ENCODE results near the gene PGAM2.

The PGAM2 gene

DNA sequence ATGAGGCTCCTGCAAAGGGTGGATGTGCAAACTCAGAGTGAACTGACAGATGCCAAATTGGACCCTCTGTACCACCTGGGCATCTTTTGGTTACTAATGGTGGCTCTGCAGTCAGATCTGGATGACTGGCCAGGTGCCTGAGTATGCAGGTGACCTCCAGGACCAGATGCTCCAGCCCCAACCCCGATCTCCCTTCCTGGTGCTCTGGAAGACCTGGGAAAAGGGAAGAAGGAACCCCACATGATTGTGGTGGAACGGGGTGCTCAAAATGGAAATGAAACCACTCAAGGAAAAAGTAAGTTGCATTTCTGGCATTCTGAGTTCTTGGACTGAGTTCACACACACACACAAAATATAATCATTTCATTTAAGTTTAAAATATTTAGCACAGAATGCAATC, 29.0 kb upstream of the PGAM2 start:
- no peak for ATAC-seq
- TF ChIP-seq CSDC2 (CRISPR knock-in tag; IDR thresholded peaks at IDR 0.05) (no peak), ZNF8 (CRISPR knock-in tag; IDR thresholded peaks at IDR 0.05) (no peak), TOX (CRISPR knock-in tag; IDR thresholded peaks at IDR 0.05; ENCODE audit: borderline replicate concordance) (no peak), GLIS3 (CRISPR knock-in tag; IDR thresholded peaks at IDR 0.05) (no peak), ARNTL (CRISPR knock-in tag; IDR thresholded peaks at IDR 0.05; ENCODE audit: borderline replicate concordance, low read depth) (no peak), ESRRG (CRISPR knock-in tag; IDR thresholded peaks at IDR 0.05) (no peak)
- TF ChIP-seq, protein P1, sequence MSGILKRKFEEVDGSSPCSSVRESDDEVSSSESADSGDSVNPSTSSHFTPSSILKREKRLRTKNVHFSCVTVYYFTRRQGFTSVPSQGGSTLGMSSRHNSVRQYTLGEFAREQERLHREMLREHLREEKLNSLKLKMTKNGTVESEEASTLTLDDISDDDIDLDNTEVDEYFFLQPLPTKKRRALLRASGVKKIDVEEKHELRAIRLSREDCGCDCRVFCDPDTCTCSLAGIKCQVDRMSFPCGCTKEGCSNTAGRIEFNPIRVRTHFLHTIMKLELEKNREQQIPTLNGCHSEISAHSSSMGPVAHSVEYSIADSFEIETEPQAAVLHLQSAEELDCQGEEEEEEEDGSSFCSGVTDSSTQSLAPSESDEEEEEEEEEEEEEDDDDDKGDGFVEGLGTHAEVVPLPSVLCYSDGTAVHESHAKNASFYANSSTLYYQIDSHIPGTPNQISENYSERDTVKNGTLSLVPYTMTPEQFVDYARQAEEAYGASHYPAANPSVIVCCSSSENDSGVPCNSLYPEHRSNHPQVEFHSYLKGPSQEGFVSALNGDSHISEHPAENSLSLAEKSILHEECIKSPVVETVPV (CRISPR knock-in tag; IDR thresholded peaks at IDR 0.05): no peak

DNA sequence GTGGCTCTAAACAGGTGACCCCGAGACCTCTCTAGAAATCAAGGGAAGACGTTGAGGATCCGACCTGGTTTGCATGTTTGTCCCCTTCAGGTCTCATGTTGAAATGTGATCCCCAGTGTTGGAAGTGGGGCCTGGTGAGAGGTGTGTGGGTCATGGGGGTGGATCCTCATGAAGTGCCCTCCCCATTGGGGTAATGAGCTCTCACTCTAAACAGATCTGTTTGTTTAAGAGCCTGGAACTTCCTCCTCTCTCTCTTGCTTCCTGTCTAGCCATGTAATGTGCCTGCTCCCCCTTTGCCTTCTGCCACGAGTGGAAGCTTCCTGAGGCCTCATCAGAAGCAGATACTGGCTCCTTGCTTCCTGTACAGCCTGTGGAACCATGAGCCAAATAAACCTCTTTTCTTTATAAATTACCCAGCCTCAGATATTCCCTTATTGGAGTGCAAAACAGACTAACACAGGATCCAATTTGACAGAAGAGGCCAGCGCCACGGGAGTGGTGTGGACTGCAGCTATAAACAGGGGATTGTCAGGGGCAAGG, 27.8 kb upstream of the PGAM2 start:
- ATAC-seq: no peak
- TF ChIP-seq OSR1 (CRISPR knock-in tag; IDR thresholded peaks at IDR 0.05) (no peak), GLIS3 (CRISPR knock-in tag; IDR thresholded peaks at IDR 0.05) (no peak), ISL1 (CRISPR knock-in tag; IDR thresholded peaks at IDR 0.05) (no peak), ARNTL (CRISPR knock-in tag; IDR thresholded peaks at IDR 0.05; ENCODE audit: borderline replicate concordance, low read depth) (no peak), PPARA (CRISPR knock-in tag; IDR thresholded peaks at IDR 0.05; ENCODE audit: borderline replicate concordance) (no peak)
- TF ChIP-seq, protein P2, sequence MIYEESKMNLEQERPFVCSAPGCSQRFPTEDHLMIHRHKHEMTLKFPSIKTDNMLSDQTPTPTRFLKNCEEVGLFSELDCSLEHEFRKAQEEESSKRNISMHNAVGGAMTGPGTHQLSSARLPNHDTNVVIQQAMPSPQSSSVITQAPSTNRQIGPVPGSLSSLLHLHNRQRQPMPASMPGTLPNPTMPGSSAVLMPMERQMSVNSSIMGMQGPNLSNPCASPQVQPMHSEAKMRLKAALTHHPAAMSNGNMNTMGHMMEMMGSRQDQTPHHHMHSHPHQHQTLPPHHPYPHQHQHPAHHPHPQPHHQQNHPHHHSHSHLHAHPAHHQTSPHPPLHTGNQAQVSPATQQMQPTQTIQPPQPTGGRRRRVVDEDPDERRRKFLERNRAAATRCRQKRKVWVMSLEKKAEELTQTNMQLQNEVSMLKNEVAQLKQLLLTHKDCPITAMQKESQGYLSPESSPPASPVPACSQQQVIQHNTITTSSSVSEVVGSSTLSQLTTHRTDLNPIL (CRISPR knock-in tag; IDR thresholded peaks at IDR 0.05; ENCODE audit: low read depth): no peak
- TF ChIP-seq, protein P3, sequence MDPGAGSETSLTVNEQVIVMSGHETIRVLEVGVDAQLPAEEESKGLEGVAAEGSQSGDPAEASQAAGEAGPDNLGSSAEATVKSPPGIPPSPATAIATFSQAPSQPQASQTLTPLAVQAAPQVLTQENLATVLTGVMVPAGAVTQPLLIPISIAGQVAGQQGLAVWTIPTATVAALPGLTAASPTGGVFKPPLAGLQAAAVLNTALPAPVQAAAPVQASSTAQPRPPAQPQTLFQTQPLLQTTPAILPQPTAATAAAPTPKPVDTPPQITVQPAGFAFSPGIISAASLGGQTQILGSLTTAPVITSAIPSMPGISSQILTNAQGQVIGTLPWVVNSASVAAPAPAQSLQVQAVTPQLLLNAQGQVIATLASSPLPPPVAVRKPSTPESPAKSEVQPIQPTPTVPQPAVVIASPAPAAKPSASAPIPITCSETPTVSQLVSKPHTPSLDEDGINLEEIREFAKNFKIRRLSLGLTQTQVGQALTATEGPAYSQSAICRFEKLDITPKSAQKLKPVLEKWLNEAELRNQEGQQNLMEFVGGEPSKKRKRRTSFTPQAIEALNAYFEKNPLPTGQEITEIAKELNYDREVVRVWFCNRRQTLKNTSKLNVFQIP (CRISPR knock-in tag; IDR thresholded peaks at IDR 0.05; ENCODE audit: borderline replicate concordance, low read depth): no peak

DNA sequence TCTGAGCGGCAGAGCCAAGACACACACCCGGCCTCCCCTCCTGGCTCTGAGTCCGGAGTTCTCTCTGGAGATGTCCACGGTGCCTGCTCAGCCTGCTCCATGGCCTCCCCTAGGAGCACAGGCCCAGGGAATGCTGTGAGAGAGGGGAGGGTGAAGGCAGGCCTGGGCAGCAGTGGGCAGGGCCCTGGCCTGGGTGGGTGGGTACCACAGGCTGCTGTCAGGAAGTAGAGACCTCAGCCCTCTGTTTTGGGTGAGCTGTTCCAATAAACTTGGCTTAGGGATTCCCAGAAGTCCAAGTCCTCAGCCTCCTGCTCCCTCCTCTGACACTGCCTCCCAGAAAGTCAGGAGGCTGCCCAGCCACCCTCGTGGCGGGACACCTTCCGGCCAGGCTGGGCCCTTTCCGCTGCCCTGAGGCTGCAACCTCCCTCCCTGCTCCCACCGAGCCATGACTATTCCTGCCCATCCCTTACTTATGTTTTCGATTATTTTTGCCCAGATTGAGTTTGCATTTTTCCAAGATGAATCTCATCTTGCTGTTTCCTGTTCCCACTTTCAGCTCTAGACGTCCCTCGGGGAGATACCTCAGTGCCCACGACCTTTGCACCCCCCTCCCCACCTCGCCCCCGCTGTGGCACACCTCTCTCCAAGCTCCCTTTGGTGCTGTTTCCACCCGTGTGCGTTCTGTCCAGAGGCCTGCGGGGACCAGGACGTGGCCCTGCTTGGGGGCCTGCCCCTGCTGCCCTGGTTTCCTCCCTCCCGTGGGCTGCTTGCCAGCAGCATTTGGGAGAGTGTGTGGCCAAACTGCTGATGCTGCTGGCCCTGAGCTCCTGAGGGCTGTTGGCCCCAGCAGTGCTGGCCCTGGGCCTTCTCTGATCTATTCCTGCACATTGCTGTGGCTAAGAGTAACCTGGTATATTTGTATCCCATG, 22.8 kb upstream of the PGAM2 start:
- TF ChIP-seq OSR1 (CRISPR knock-in tag; IDR thresholded peaks at IDR 0.05): 0 out of 2 replicates have a peak, but pooled peaks have one; percentile 58
- TF ChIP-seq ZFP30 (CRISPR knock-in tag; IDR thresholded peaks at IDR 0.05): no peak
- ATAC-seq: peak; percentile 88

DNA sequence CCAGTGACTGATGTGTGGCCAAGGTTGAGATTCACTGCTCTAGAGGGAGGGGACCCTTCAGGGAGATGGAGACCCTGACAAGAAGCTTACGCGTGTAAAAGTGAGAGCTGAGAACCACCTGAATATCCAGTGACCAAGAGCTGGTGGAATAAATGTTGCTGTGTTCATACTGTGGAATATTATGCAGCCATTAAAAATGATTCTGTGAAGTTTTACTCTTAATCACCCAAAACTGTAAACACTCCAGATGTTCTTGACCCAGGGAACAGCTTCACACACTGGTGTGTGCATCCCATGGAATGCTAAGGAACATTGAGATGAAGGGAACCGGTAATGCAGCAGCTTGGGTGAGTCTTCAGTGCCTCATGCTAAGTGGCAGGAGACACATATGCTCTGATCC, 21.3 kb upstream of the PGAM2 start:
- ATAC-seq: no peak
- TF ChIP-seq RARB (CRISPR knock-in tag; IDR thresholded peaks at IDR 0.05) (no peak), ESRRG (CRISPR knock-in tag; IDR thresholded peaks at IDR 0.05) (no peak), SNAI2 (CRISPR knock-in tag; IDR thresholded peaks at IDR 0.05) (no peak), ISL1 (CRISPR knock-in tag; IDR thresholded peaks at IDR 0.05) (no peak), ZNF8 (CRISPR knock-in tag; IDR thresholded peaks at IDR 0.05) (no peak), ZC3H10 (CRISPR knock-in tag; IDR thresholded peaks at IDR 0.05) (no peak), TOX (CRISPR knock-in tag; IDR thresholded peaks at IDR 0.05; ENCODE audit: borderline replicate concordance) (no peak), PPARA (CRISPR knock-in tag; IDR thresholded peaks at IDR 0.05; ENCODE audit: borderline replicate concordance) (no peak), ZNF70 (CRISPR knock-in tag; IDR thresholded peaks at IDR 0.05) (no peak)
- TF ChIP-seq, protein P4, sequence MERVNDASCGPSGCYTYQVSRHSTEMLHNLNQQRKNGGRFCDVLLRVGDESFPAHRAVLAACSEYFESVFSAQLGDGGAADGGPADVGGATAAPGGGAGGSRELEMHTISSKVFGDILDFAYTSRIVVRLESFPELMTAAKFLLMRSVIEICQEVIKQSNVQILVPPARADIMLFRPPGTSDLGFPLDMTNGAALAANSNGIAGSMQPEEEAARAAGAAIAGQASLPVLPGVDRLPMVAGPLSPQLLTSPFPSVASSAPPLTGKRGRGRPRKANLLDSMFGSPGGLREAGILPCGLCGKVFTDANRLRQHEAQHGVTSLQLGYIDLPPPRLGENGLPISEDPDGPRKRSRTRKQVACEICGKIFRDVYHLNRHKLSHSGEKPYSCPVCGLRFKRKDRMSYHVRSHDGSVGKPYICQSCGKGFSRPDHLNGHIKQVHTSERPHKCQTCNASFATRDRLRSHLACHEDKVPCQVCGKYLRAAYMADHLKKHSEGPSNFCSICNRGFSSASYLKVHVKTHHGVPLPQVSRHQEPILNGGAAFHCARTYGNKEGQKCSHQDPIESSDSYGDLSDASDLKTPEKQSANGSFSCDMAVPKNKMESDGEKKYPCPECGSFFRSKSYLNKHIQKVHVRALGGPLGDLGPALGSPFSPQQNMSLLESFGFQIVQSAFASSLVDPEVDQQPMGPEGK (CRISPR knock-in tag; IDR thresholded peaks at IDR 0.05; ENCODE audit: borderline replicate concordance): no peak

DNA sequence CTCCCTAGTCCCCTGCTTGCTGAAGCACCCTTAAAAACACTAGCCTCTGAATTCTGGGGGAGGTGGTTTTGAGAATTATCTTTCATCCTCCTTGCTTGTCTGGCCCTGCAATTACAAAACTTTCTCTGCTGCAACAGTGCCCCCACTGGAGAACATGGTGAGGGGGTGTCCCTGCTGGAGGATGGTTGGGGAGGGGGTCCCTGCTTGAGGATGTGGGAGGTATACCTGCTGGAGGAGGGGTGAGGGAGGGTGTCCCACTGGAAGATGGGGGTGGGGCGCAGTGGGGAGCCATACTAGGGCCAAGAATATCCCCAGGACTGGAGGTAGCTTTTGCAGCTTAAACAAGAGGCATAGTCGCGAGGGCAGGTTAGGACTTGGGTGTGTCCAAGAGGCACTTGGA, 20.2 kb upstream of the PGAM2 start:
- no peak for ATAC-seq

More for the DNA sequence above, 20.2 kb upstream of the PGAM2 start:
- TF ChIP-seq TCF4 (CRISPR knock-in tag; IDR thresholded peaks at IDR 0.05; ENCODE audit: borderline replicate concordance) (no peak), ESRRG (CRISPR knock-in tag; IDR thresholded peaks at IDR 0.05) (no peak), ZNF70 (CRISPR knock-in tag; IDR thresholded peaks at IDR 0.05) (no peak), ZNF8 (CRISPR knock-in tag; IDR thresholded peaks at IDR 0.05) (no peak), ZFP30 (CRISPR knock-in tag; IDR thresholded peaks at IDR 0.05) (no peak), ZNF565 (CRISPR knock-in tag; conservative IDR thresholded peaks at IDR 0.05; ENCODE audit: low read depth) (no peak), TOX (CRISPR knock-in tag; IDR thresholded peaks at IDR 0.05; ENCODE audit: borderline replicate concordance) (no peak), RARB (CRISPR knock-in tag; IDR thresholded peaks at IDR 0.05) (no peak), ISL1 (CRISPR knock-in tag; IDR thresholded peaks at IDR 0.05) (no peak), GLIS3 (CRISPR knock-in tag; IDR thresholded peaks at IDR 0.05) (no peak), OSR1 (CRISPR knock-in tag; IDR thresholded peaks at IDR 0.05) (no peak), ZC3H10 (CRISPR knock-in tag; IDR thresholded peaks at IDR 0.05) (no peak), ARNTL (CRISPR knock-in tag; IDR thresholded peaks at IDR 0.05; ENCODE audit: borderline replicate concordance, low read depth) (no peak), BACH2 (CRISPR knock-in tag; IDR thresholded peaks at IDR 0.05; ENCODE audit: borderline replicate concordance) (no peak), CSDC2 (CRISPR knock-in tag; IDR thresholded peaks at IDR 0.05) (no peak), SNAI2 (CRISPR knock-in tag; IDR thresholded peaks at IDR 0.05) (no peak)
- TF ChIP-seq, protein P1 (CRISPR knock-in tag; IDR thresholded peaks at IDR 0.05): no peak
- TF ChIP-seq, protein P4 (CRISPR knock-in tag; IDR thresholded peaks at IDR 0.05; ENCODE audit: borderline replicate concordance): no peak

All from SK-N-SH treated with all-trans-retinoic acid at 6 μM for 48 hours (cell line).